GM21423 (cell line): ENCODE measurements around the gene FUT4.
"Not testable (repeated sequence)": the region's sequence is repeated elsewhere in the genome, so short reads cannot be mapped to it uniquely, and the experiment has no call there.

Source experiments
- ATAC-seq: cut with Tn5 transposase; IDR thresholded peaks from one replicate; pipeline ENCODE4 v1.9.1; 2021; ENCODE audit warnings: mild to moderate bottlenecking, moderate library complexity; ENCODE audit not compliant: unreplicated experiment

The FUT4 gene

GRCh38 chr11:94563176-94563847, 19.6 kb downstream of the FUT4 start:
- no peak for ATAC-seq

- ATAC-seq: no peak
Observed at GRCh38 chr11:94563848-94564467, 20.2 kb downstream of the FUT4 start.

GRCh38 chr11:94567181-94567670, 23.5 kb downstream of the FUT4 start, which contains the start of gene PIWIL4:
Gene PIWIL4 (plus strand): TSS chr11:94567368. CDS start chr11:94567519, 151 bp downstream.
- no peak for ATAC-seq

GRCh38 chr11:94568200-94568599, 24.5 kb downstream of the FUT4 start:
- no peak for ATAC-seq

- ATAC-seq: no peak
Observed at GRCh38 chr11:94568717-94569116, 25.0 kb downstream of the FUT4 start.

GRCh38 chr11:94572975-94573374, 29.3 kb downstream of the FUT4 start:
- not testable (repeated sequence) for ATAC-seq

GRCh38 chr11:94574193-94574961, 30.7 kb downstream of the FUT4 start:
- ATAC-seq: no peak

GRCh38 chr11:94576306-94576705, 32.6 kb downstream of the FUT4 start:
- ATAC-seq: no peak

DNA sequence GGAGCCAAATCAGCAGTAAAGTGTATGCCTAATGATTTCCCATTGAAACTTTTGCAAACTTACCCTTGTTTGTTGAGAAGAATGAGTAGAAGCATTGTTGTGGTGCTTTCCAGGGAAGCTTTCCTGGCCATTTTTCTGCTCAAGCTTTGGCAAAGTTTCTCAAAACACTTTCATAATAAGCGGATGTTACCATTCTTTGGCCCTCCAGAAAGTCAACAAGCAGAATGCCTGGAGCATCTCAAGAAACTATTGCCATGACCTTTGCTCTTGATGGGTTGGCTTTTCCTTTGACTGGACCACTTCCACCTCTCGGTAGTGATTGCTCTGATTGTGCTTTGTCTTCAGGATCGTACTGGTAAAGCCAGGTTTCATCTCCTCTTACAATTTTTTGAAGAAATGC, 34.1 kb downstream of the FUT4 start:
- ATAC-seq: no peak

DNA sequence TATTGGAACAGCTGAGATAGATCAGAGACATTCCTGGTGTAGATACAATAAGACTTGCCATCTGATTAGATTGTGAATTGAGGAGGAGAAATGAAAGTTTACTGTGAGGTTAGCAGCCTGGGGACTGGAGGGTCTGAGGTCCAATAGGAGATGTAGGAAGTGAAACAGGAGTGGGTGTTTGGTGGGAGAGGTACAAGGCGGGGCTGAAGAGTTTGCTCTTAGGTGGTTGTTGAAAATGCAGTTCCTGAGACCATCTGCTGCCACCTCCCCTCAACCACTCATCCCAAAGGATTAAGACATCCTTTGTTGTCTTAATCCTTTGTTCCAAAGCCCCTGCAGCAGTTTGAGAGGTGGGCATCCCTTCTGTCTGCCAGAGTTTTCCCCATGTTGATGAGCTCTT, 38.2 kb downstream of the FUT4 start:
- ATAC-seq: no peak

- ATAC-seq: no peak
Observed at GRCh38 chr11:94583213-94583865, 39.6 kb downstream of the FUT4 start.

- ATAC-seq: peak; percentile 25
Observed at GRCh38 chr11:94583866-94584500, 40.3 kb downstream of the FUT4 start.

DNA sequence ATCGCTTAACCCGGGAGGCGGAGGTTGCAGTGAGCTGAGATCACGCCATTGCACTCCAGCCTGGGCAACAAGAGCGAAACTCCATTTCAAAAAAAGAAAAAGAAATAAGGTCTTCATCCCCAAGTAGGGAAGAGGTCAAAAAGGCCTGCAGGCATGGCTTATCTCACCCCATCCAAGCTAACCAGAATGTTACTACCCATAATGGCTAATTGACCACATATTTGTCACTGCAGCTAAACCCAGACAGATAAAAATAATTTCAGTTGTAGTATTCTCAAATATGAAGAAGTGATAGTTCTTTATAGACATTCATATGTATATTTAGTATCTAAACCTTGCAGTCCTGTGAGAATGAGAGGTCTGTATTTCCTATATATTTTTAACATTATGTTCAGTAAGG, 41.3 kb downstream of the FUT4 start:
- no peak for ATAC-seq

GRCh38 chr11:94585399-94585798, 41.7 kb downstream of the FUT4 start:
- no peak for ATAC-seq

GRCh38 chr11:94586546-94586945, 42.8 kb downstream of the FUT4 start:
- no peak for ATAC-seq

DNA sequence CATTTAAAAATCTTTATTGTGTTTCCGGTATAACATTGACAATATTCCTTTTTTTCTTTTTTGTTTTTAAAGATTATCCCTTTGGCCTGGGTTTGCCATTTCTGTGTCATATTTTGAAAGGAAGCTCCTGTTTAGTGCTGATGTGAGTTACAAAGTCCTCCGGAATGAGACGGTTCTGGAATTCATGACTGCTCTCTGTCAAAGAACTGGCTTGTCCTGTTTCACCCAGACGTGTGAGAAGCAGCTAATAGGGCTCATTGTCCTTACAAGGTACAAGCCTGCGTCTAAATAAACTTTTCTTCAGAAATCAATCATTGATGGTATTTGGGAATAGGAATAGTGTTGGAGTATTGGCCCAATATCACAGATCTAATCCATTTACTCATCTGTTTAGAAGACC, 43.3 kb downstream of the FUT4 start:
- no peak for ATAC-seq

DNA sequence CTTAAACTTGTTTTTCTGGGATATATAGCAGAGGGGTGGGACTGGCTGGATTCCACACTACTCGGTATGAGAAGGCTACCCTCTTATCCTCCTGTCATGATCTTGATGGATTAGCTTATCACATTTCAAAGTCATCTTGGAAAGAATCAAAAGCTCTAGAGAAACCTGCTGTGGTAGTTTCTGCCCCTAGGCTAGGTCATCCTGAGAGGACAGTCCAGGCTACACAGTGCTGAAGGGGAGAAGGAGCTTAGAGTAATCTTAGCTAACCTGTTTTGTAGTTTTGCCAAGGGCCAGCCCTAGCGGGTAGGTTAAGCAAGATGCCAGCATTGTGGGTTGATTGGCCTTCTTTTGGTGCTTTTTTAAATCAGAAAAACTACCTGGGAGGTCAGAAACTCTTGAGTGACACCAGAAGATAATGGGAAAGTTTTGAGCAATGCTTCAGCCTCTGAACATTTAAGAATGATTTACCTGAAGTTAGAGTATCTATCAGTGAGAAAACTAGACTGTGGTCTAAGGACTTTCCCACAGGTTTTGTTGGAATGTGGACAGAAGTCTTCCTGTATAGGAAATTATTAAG, 44.7 kb downstream of the FUT4 start:
- no peak for ATAC-seq

GRCh38 chr11:94590352-94591041, 46.8 kb downstream of the FUT4 start:
- no peak for ATAC-seq

GRCh38 chr11:94593030-94593429, 49.3 kb downstream of the FUT4 start:
- peak; percentile 55 for ATAC-seq

- peak; percentile 58 for ATAC-seq
Observed at GRCh38 chr11:94595076-94595475, 51.4 kb downstream of the FUT4 start.
